Liver (tissue), 5 donors: ENCODE results near the gene PNPLA6. TPM values are rescaled to one million over a fixed set of nuclear protein-coding genes. Genes with fewer than 3 reads are reported as not detected.

ENCODE experiments used
- polyA plus RNA-seq, 2 donors: library from polyadenylated mRNA; stranded (reverse) in 1 of 2; unstranded in 1 of 2; fragments of 200-250 nt in 1 of 2; fragments of >200 nt in 1 of 2; fragmentation: Nextera tagmentation in 1 of 2; extraction: Ambion mirVana in 1 of 2; gene quantifications; one replicate each; pipeline versions ENCODE4 v1.2.1 to v1.2.3, GENCODE V29; 2013 to 2015
- small RNA-seq: library from RNA; depleted of rRNA; stranded (forward); fragments of <200 nt; gene quantifications from one replicate; pipeline ENCODE3, GENCODE V24; 2014
- total RNA-seq, 2 donors: library from RNA; depleted of rRNA; stranded (reverse); fragments of >200 nt; gene quantifications; one replicate each; pipeline ENCODE4 v1.2.3, GENCODE V29; 2014
- donor health status: healthy.
- donor health status: healthy.
- donor health status: healthy.

PNPLA6 gene
- total and polyA plus RNA-seq, 4 donors: 20.9 to 68.4 (median 28.0) TPM

Small RNAs within 50 kb of the gene (small RNA-seq; reads per million reads assigned to genes)
- gene AC008878.2: not detected

Other genes starting within 250 kb of the PNPLA6 start
- gene INSR, start 241.3 kb upstream of the PNPLA6 start, total RNA-seq: 10 to 100 TPM; 68.5 to 97.5 TPM
- 10 to 100 TPM; 16.5 to 33.0 TPM for gene INSR, start 241.3 kb upstream of the PNPLA6 start, polyA plus RNA-seq
- gene ARHGEF18, start 186.8 kb upstream of the PNPLA6 start, total RNA-seq: 10 to 100 TPM; 19.2 to 28.8 TPM
- 10 to 100 TPM in 1 of 2 donors, 1 to 10 TPM in 1; 3.3 to 10.6 TPM for gene ARHGEF18, start 186.8 kb upstream of the PNPLA6 start, polyA plus RNA-seq
- gene PEX11G, start 46.7 kb upstream of the PNPLA6 start, total RNA-seq: 1 to 10 TPM; 1.9 to 7.7 TPM
- 10 to 100 TPM in 1 of 2 donors, 1 to 10 TPM in 1; 8.6 to 10.9 TPM for gene PEX11G, start 46.7 kb upstream of the PNPLA6 start, polyA plus RNA-seq
- gene ZNF358, start 19.6 kb upstream of the PNPLA6 start, total RNA-seq: 1 to 10 TPM; 5.7 to 9.5 TPM
- 10 to 100 TPM; 15.6 to 18.2 TPM for gene ZNF358, start 19.6 kb upstream of the PNPLA6 start, polyA plus RNA-seq
- gene MCOLN1, start 13.1 kb upstream of the PNPLA6 start, total RNA-seq: 10 to 100 TPM; 10.9 to 13.2 TPM
- gene MCOLN1, start 13.1 kb upstream of the PNPLA6 start, polyA plus RNA-seq: 10 to 100 TPM; 14.1 to 17.0 TPM
- gene CAMSAP3, start 60.1 kb downstream of the PNPLA6 start, total RNA-seq: 10 to 100 TPM in 1 of 2 donors, 1 to 10 TPM in 1; 4.4 to 13.8 TPM
- 10 to 100 TPM in 1 of 2 donors, 1 to 10 TPM in 1; 5.7 to 19.1 TPM for gene CAMSAP3, start 60.1 kb downstream of the PNPLA6 start, polyA plus RNA-seq
- 10 to 100 TPM; 17.2 to 21.3 TPM for gene XAB2, start 93.8 kb downstream of the PNPLA6 start, total RNA-seq
- gene XAB2, start 93.8 kb downstream of the PNPLA6 start, polyA plus RNA-seq: 10 to 100 TPM in 1 of 2 donors, 1 to 10 TPM in 1; 5.1 to 13.3 TPM
- 10 to 100 TPM in 1 of 2 donors, 1 to 10 TPM in 1; 4.8 to 22.0 TPM for gene PET100, start 94.1 kb downstream of the PNPLA6 start, total RNA-seq
- gene PET100, start 94.1 kb downstream of the PNPLA6 start, polyA plus RNA-seq: 100 to 1,000 TPM in 1 of 2 donors, 10 to 100 TPM in 1; 31.5 to 225 TPM
- gene PCP2, start 98.0 kb downstream of the PNPLA6 start, total RNA-seq: not detected
- under 1 TPM; 0.08 to 0.25 TPM for gene PCP2, start 98.0 kb downstream of the PNPLA6 start, polyA plus RNA-seq
- gene STXBP2, start 101.4 kb downstream of the PNPLA6 start, total RNA-seq: 10 to 100 TPM; 25.9 to 32.7 TPM
- 10 to 100 TPM; 26.8 to 27.5 TPM for gene STXBP2, start 101.4 kb downstream of the PNPLA6 start, polyA plus RNA-seq
- gene RETN, start 133.3 kb downstream of the PNPLA6 start, total RNA-seq: 10 to 100 TPM in 1 of 2 donors, not detected in 1; 11.5 TPM
- gene RETN, start 133.3 kb downstream of the PNPLA6 start, polyA plus RNA-seq: 1 to 10 TPM in 1 of 2 donors, not detected in 1; 1.9 TPM
- gene MCEMP1, start 141.4 kb downstream of the PNPLA6 start, total RNA-seq: under 1 TPM; 0.42 to 0.92 TPM
- gene MCEMP1, start 141.4 kb downstream of the PNPLA6 start, polyA plus RNA-seq: under 1 TPM; 0.29 to 0.54 TPM
- 10 to 100 TPM; 22.5 to 38.3 TPM for gene TRAPPC5, start 145.1 kb downstream of the PNPLA6 start, total RNA-seq
- 100 to 1,000 TPM in 1 of 2 donors, 10 to 100 TPM in 1; 72.1 to 130 TPM for gene TRAPPC5, start 145.1 kb downstream of the PNPLA6 start, polyA plus RNA-seq
- gene FCER2, start 166.4 kb downstream of the PNPLA6 start, total RNA-seq: under 1 TPM in 1 of 2 donors, not detected in 1; 0.14 TPM
- gene FCER2, start 166.4 kb downstream of the PNPLA6 start, polyA plus RNA-seq: not detected
- gene CLEC4G, start 196.4 kb downstream of the PNPLA6 start, total RNA-seq: 10 to 100 TPM in 1 of 2 donors, 1 to 10 TPM in 1; 7.7 to 43.9 TPM
- 10 to 100 TPM; 47.4 to 69.0 TPM for gene CLEC4G, start 196.4 kb downstream of the PNPLA6 start, polyA plus RNA-seq
- 1 to 10 TPM; 1.6 to 1.9 TPM for gene CD209, start 211.8 kb downstream of the PNPLA6 start, total RNA-seq
- gene CD209, start 211.8 kb downstream of the PNPLA6 start, polyA plus RNA-seq: 1 to 10 TPM in 1 of 2 donors, under 1 TPM in 1; 0.44 to 3.5 TPM
- 10 to 100 TPM; 22.2 to 33.0 TPM for gene CLEC4M, start 227.5 kb downstream of the PNPLA6 start, total RNA-seq
- gene CLEC4M, start 227.5 kb downstream of the PNPLA6 start, polyA plus RNA-seq: 10 to 100 TPM; 32.7 to 33.5 TPM